Psoas muscle (tissue), 8 donors: ENCODE data around the gene RPS6KA3. TPM values are rescaled to one million over a fixed set of nuclear protein-coding genes. Genes with fewer than 3 reads are reported as not detected.
A peak's percentile ranks its signal among the peaks of the same experiment; 100 is the strongest.

Experiments
- ATAC-seq, 4 donors: fragments of 200-7000 bp; cut with Tn5 transposase; one replicate each; pipeline ENCODE4 v1.9.1; 2020; ENCODE audit warnings: moderate library complexity in 3 of 4, mild to moderate bottlenecking in 2 of 4
- DNase-seq, 2 donors: peaks; one replicate each; pipeline ENCODE4 v3.0.0-alpha.2; 2020
- H3K27ac ChIP-seq: fragments of 200-600 bp; one replicate; pipeline ENCODE4 v1.8.0; 2022
- H3K27me3 ChIP-seq, 3 donors: fragments of 200-600 bp in 1 of 3; one replicate each; pipeline versions ENCODE4 v1.6.1 to v1.8.0; 2013 to 2022; ENCODE audit warnings: low read length in 2 of 3, mild to moderate bottlenecking in 2 of 3, moderate library complexity in 1 of 3; ENCODE audit not compliant: insufficient read depth in 3 of 3
- H3K36me3 ChIP-seq, 2 donors: fragments of 200-600 bp in 1 of 2; one replicate each; pipeline versions ENCODE4 v1.6.1 to v1.8.0; 2013 to 2022; ENCODE audit warnings: low read depth in 1 of 2, mild to moderate bottlenecking in 1 of 2, moderate library complexity in 1 of 2; ENCODE audit not compliant: insufficient read depth in 1 of 2
- H3K4me1 ChIP-seq: fragments of 200-600 bp; one replicate; pipeline ENCODE4 v1.8.0; 2022
- H3K4me3 ChIP-seq: fragments of 200-600 bp; one replicate; pipeline ENCODE4 v1.8.0; 2022; ENCODE audit warnings: mild to moderate bottlenecking
- H3K9me3 ChIP-seq: fragments of 200-600 bp; one replicate; pipeline ENCODE4 v1.8.0; 2022
- CTCF ChIP-seq: fragments of 200-600 bp; IDR thresholded peaks from one replicate; pipeline ENCODE4 v1.8.0; 2022; ENCODE audit warnings: antibody characterized with exemption
- WGBS, 3 donors: extraction: QIAGEN DNeasy Blood & Tissue Kit; methylation state at CpG; one replicate each; pipeline versions ENCODE4 v1.1.6 to v1.1.7; 2013; 5-methylcytosine and 5-hydroxymethylcytosine counted together
- intact Hi-C, 2 donors: fragments of 100-400 bp; cut with DNase I; formaldehyde crosslinking; loops; one replicate each; pipeline versions ENCODE4 v1.11.0 to v1.14.2; 2022
- polyA plus RNA-seq, 3 donors: library from polyadenylated mRNA; stranded (reverse); fragments of 200-250 nt; gene quantifications; one replicate each; pipeline ENCODE4 v1.2.3, GENCODE V29; 2013
- total RNA-seq, 4 donors: library from RNA; stranded (reverse); fragmentation: NEBNext Ultra II Directional in 2 of 4; extraction: Animal tissue kit (Norgen Biotek cat#: 25700) in 2 of 4; gene quantifications; one replicate each; pipeline versions ENCODE4 v1.2.1 to v1.2.4, GENCODE V29; 2021 to 2023
- donor health status: healthy with polysubstance abuse.
- donor health status: DM: no; HTN: no; CAD: no; lungs with moderate emphysema.
- donor health status: Bipolar disorder and iron deficiency.
- donor health status: healthy.
- donor health status: DM: yes; HTN: yes; CAD: no.
- donor health status: DM: no; HTN: no; CAD: no.
- donor health status: DM: no; HTN: no; CAD: no.
- donor health status: DM: yes; HTN: yes; CAD: no.

Gene RPS6KA3
- total and polyA plus RNA-seq, 7 donors: 35.4 to 91.9 (median 66.2) TPM

GRCh38 chrX:20267931-20268701, 1.4 kb upstream of the RPS6KA3 start:
- Histone ChIP-seq H3K4me3 (peak overlapping the region; percentile 74), H3K9me3 (no peaks in the 10 kb centered on the region), H3K27ac (peak overlapping the region; percentile 89), H3K36me3 (no peaks in the 10 kb centered on the region), H3K4me1 (peaks cover 7% of the 10 kb centered on the region), H3K27me3 (no peaks in the 10 kb centered on the region)
- intact Hi-C loops: loop anchor here in 1 of 2 donors (5.0 to 10.0 kb wide), 2 partner anchors 47 to 94 kb away; no protein-coding TSS in a partner anchor
- DNase-seq (peak; percentile 61 to 74), ATAC-seq (peak in 2 of 4 donors; percentile 14 to 19)
- no peak for TF ChIP-seq CTCF
- WGBS, 3 donors: 11 to 43% (median 38%) methylated on average over 26 to 54 of the region's 54 CpGs

- WGBS, 3 donors: 2 to 24% (median 4%) methylated on average over 12 to 14 of the region's 14 CpGs
- DNase-seq (peak in 1 of 2 donors; percentile 53), ATAC-seq (no peak)
- Histone ChIP-seq H3K4me3 (peak overlapping the region; percentile 74), H3K27me3 (no peaks in the 10 kb centered on the region), H3K36me3 (no peaks in the 10 kb centered on the region), H3K4me1 (peaks cover 7% of the 10 kb centered on the region), H3K9me3 (no peaks in the 10 kb centered on the region), H3K27ac (peak overlapping the region; percentile 89)
- intact Hi-C loops: loop anchor here in 1 of 2 donors (5.0 to 10.0 kb wide), 2 partner anchors 47 to 95 kb away; no protein-coding TSS in a partner anchor
- no peak for TF ChIP-seq CTCF
These were observed 860 bp upstream of the RPS6KA3 start for GRCh38 chrX:20267607-20267930.

GRCh38 chrX:20265726-20266681, 705 bp downstream of the RPS6KA3 start:
- H3K36me3 ChIP-seq: no peaks in the 10 kb centered on the region
- H3K27me3 ChIP-seq: no peaks in the 10 kb centered on the region
- TF ChIP-seq CTCF: no peak
- H3K4me3 ChIP-seq: peak overlapping the region; percentile 74
- intact Hi-C loops: loop anchor here in 1 of 2 donors (5.0 to 10.0 kb wide), 2 partner anchors 49 to 96 kb away; no protein-coding TSS in a partner anchor
- WGBS, 3 donors: 0 to 30% (median 1%) methylated on average over 13 to 73 of the region's 75 CpGs
- peak in 3 of 4 donors; percentile 11 to 35 (median 14) for ATAC-seq
- H3K9me3 ChIP-seq: no peaks in the 10 kb centered on the region
- DNase-seq: peak; percentile 28 to 64
- peaks cover 7% of the 10 kb centered on the region for H3K4me1 ChIP-seq
- peak overlapping the region; percentile 89 for H3K27ac ChIP-seq

GRCh38 chrX:20265221-20265725, 1.4 kb downstream of the RPS6KA3 start:
- TF ChIP-seq CTCF: no peak
- 0 to 28% (median 1%) methylated on average over 25 to 26 of the region's 26 CpGs for WGBS, 3 donors

More at GRCh38 chrX:20265221-20265725, 1.4 kb downstream of the RPS6KA3 start:
- Histone ChIP-seq H3K4me1 (peaks cover 7% of the 10 kb centered on the region), H3K27ac (peak overlapping the region; percentile 89), H3K4me3 (peak overlapping the region; percentile 74), H3K9me3 (no peaks in the 10 kb centered on the region), H3K36me3 (no peaks in the 10 kb centered on the region), H3K27me3 (no peaks in the 10 kb centered on the region)
- ATAC-seq (peak; percentile 76 to 82 (median 80)), DNase-seq (peak; percentile 73 to 81)
- intact Hi-C loops: loop anchor here in 1 of 2 donors (5.0 to 10.0 kb wide), 2 partner anchors 50 to 97 kb away; no protein-coding TSS in a partner anchor
